ENCODE results near the gene BRD3.
"Not testable (repeated sequence)": the region's sequence is repeated elsewhere in the genome, so short reads cannot be mapped to it uniquely, and the experiment has no call there.

The BRD3 gene

DNA sequence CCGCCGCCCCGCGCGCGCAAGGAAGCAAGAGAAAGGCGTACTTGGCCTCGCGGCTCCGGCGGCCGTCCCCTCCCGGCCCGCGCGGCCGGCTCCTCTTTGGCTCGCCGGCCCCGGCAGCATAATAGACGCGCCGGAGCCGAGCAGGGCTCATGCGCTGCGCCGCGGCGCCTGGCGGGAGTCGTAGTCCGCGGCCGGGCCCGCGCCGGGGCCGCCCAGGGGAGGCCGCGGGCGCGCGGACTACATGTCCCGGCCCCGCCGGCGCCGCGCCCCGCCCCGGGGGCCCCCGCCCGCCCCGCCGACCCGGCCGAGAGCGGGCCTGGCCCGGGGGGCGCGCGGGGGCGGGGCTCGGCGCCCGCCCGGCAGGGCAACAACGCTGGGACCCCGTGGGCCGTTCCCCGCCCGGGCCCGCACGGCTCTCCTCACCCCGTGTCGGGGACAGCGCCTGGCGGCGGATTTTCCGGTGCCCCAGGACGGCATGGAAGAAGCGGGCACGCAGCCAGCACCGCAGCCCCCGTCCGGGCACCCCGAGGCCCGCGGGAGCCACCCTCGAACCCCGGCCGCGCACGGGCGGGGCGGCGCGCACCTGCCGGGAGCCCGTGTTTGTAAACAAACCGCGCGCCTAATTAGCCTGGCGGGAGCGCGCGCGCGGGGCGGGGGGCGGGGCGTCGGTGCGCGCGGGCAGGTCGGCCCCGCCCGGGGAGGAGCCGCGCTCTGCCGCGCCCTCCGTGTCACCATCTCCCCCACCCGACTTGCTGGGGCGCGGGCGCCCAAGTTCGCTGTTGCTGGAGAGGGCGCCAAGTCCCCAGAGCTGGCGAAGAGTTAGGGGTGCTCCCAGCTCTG lies at the start of gene BRD3:
BRD3 (minus strand) TSS at position 123 of the 840 bp plus-strand sequence. CDS start 14,549 bp downstream, outside the sequence.
- peak; percentile 62 for DNase-seq

DNA sequence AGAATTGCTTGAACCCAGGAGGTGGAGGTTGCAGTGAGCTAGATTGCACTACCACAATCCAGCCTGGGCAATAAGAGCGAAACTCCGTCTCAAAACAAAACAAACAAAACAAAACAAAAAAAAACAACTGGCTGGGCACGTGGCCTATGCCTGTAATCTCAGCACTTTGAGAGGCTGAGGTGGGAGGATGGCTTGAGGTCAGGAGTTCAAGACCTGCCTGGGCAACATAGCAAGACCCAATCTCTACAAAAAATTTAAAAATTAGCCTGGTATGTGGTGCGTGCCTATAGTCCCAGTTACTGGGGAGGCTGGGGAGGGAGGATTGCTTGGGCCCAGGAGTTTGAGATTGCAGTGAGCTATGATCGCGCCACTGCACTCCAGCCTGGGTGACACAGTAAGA lies 44.7 kb upstream of the BRD3 start:
- DNase-seq = no peak

DNA sequence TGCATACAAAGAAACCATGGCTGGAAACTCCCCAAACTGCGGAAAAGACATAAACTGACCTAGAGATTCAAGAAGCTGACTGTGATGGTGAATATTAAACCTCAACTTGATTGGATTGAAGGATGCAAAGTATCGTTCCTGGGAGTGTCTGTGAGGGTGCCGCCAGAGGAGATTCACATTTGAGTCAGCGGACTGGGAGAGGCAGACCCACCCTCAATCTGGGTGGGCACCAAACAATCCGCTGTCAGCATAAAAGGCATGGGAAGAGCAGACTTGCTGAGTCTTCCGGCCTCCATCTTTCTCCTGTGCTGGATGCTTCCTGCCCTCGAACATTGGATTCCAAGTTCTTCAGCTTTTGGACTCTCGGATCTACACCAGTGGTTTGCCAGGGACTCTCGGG lies 43.2 kb upstream of the BRD3 start:
- DNase-seq = no peak

DNA sequence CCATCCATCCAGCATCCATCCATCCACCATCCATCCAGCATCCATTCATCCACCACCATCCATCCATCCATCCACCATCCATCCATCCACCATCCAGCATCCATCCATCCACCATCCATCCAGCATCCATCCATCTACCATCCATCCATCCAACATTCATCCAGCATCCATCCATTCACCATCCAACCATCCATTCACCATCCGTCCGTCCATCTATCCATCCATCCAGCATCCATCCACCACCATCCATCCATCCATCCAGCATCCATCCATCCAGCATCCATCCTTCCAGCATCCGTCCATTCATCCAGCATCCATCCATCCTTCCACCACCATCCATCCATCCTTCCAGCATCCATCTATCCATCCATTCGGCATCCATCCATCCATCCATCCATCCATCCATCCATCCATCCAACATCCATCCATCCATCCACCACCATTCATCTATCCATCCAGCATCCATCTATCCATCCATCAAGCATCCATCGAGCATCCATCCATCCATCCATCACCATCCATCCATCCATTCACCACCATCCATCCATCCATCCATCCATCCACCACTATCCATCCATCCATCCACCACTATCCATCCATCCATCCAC lies 35.7 kb upstream of the BRD3 start:
- no peak for DNase-seq

DNA sequence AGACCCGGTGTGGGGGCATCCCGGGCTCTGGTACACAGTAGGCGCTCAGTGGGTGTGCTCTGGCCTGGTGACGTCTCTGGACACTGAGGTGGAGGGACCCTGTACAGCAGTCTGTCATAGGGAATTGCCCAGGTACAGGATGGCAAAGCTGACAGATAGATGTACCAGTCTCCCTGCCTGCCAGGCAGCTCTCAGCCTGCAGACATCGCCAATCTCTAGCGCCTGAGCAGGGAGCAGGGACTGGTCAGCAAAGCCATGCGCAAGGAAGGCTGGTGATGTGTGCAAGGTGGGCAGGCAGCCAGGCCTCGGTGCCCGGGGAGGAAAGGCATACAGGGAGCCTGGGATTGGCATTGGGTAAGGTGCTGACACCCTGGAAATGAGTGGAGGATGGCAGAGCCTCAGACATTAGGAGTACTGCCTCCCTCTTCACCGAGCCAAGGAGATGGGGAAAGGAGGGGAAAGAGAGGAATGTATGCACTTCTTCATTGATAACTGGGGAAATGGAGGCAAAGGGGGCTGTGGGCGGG lies 33.9 kb upstream of the BRD3 start:
- no peak for DNase-seq

DNA sequence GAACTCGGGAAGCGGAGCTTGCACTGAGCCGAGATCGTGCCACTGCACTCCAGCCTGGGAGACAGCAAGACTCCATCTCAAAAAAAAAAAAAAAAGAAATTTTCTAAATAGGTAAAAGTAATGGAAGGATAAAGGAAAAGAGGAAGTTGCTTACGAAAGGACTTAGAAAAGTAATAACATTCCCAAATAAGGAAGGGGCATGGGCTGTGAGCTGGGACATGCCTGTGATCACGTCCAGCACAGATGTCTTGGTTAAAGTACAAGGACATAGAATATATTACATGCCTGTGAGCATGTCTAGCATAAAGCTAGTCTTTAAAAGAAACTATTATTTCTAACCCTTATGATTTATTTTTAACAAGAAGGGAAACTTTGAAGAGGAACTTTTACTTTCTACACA lies 33.3 kb upstream of the BRD3 start:
- not testable (repeated sequence) for DNase-seq

DNA sequence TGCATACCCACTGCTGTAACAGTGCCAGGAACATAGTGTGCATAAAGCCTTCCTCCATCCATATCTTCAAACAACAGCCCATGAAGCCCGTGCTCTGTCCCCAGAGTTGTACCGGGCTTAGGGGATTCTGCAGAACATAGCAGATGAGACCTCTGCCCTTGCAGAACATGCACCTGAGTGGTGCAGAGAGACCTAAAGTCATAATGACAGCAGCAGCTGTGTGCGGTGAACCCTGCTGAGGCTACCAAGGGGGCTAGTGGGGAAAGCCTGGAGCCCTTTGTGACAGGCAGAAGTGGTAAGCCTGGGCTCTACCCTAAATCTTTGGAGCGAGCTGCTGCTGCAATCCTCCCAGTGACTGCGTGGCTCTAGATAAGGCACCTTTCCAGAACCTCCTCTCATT lies 32.2 kb upstream of the BRD3 start:
- no peak for DNase-seq

DNA sequence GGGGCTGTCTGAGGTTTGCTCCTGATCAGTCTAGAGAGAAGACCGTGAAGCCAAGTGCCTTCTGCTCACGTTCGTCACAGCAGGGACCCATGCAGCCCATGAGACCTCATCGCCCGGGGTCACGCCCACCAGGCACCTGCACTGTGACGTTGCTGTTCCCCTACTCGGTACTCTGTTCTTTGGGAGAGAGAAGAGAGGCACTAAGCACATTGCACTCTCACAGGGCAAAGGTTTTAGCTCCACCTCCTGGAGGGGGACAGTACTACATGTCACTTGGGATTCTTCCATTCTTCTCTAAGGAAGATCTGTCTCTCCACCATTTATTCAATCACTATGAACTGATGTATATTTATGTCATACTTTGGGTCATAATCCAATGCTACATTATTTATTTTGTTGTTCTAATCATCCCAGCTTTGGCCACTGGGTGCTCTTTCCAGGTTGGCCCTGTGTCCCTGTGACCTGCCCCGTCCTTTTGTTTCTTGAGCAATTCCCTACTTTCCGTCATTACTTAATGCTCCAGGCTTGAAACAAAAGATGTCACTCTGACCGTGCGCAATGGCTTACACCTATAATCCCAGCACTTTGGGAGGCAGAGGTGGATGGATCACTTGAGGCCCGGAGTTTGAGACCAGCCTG lies 31.4 kb upstream of the BRD3 start:
- DNase-seq = peak; percentile 30

DNA sequence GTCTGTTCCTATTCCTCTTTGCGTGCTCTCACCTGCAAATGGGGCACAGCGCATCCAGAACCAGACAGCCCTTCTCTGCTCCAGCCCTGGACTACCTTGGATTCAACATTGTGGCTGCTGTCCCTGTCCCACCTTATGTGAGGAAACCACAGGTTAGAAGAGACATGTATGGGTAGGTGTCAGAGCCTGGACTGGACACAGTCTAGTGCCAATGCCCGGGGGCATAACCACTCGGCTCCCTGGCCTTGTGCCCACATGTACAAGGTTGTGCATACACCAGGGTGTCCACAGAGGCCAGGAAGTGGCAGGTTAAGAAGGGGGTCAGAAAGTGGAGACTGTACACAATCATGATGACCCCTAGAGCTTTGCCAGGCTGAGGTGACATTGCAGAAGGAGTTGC lies 22.1 kb upstream of the BRD3 start:
- DNase-seq = no peak

DNA sequence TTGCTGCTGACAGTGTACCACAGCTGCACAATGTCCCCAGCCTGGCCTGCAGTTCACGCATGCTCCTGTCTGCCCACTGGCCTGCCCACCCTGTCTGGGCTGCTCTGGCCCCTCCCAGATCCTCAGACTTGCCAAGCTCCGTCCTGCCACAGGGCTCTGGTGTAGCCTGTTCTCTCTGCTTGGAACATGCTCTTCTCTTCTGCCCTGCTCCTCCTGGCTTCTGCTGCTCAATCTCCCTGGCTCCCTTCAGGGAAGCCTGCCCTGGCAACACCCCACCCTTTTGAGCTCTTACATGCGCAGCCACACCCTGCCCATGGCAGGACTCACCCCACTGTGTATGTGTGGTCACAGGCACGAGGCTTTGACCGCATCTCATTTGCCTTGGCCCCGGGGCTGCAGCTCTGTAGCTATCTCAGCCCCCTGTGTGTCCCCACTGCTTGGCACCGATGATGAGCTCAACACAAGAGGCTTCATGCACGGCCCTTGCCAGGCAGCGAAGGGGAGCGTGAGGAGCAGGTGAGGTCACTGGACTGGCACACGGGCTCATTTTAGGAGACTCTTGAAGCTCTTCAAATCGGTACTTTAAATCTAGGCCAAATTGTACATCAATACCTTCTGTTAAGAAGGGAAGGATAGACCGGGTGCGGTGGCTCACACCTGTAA lies 20.4 kb upstream of the BRD3 start:
- DNase-seq = no peak

DNA sequence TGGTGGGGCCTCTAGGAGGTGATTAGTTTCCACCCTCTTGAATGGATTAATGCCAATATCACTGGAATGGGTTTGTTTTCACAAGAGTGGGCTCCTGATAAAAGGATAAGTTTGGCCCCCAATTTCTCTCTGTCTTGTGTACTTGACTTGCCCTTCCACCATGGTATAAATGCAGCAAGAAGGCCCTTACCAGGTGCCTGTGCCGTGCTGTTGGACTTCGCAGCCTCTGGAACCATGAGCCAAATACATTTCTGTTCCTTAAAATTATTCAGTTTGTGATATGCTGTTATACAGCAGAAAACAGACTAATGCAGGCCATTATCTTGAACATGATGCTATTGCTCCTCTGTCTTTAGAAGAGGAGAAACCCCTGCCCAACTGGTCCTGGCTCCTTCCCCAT lies 17.8 kb upstream of the BRD3 start:
- DNase-seq = no peak

DNA sequence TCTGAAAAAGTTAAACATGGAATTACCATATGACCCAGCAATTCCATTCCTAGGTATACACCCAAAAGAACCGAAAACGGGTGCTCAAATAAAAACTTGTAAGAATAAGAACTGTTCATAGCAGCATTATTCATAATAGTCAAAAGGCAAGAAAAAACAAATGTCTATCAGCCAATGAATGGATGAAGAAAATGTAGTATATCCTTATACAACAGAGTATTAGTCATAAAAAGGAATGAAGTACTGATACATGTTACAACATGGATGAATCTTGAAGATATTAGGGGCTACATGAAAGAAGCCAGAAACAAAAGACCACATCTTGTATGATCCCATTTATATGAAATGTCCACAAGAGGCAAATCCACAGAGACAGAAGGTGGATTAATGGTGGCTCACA lies 15.6 kb upstream of the BRD3 start:
- DNase-seq = no peak

DNA sequence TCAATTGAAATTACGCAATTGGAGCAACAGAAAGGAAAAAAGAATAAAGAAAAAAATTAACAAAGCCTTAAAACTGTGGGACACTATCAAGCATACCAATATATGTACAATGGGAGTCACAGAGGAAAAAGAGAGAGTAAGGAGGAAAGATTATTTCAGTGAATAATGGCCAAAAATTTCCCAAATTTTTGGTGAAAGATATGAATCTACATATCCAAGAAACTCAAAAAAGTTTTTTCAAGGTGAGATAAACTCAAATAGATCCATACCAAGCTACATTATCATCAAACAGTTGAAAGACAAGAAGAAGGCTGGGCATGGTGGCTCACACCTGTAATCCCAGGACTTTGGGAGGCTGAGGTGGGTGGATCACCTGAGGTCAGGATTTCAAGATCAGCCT lies 8.8 kb upstream of the BRD3 start:
- DNase-seq = no peak

DNA sequence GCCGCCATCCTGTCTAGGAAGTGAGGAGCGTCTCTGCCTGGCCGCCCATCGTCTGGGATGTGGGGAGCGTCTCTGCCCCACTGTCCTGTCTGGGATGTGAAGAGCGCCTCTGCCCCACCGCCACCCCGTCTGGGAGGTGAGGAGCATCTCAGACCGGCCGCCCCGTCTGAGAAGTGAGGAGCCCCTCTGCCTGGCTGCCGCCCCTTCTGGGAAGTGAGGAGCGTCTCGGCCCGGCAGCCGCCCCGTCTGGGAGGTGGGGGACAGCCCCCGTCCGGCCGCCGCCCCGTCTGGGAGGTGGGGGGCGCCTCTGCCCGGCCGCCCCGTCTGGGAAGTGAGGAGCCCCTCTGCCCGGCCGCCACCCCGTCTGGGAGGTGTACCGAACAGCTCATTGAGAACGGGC lies 7.9 kb upstream of the BRD3 start:
- DNase-seq = not testable (repeated sequence)

DNA sequence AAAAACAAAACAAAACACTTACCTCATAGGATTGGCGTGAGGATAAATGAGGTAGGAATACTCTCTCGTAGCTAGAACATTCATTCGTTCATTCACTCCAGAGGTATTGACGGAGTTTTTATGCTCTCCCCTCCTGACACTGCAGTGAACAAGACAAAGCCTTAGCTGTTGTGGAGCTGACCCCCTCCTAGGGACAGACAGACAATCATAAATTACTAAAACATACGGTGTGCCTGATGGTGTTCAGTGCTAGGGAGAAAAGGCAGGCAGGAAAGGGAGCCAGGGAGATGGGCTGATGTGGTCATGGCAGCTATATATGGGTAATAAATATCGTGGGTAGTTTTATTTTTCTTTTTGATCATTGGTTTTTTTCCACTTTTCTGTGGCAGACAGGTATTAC lies 5.7 kb upstream of the BRD3 start:
- no peak for DNase-seq

DNA sequence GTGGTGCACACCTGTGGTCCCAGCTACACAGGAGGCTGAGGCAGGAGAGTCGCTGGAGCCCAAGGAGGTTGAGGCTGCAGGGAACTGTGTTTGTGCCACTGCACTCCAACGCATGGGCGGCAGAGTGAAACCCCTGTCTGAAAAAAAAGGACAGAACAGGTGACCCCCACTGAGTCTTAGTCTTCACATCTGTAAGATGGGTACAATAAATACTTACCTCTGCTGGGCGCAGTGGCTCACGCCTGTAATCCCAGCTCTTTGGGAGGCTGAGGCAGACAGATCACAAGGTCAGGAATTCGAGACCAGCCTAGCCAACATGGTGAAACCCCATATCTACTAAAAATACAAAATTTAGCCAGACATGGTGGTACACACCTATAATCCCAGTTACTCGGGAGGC lies 4.9 kb upstream of the BRD3 start:
- DNase-seq = not testable (repeated sequence)

DNA sequence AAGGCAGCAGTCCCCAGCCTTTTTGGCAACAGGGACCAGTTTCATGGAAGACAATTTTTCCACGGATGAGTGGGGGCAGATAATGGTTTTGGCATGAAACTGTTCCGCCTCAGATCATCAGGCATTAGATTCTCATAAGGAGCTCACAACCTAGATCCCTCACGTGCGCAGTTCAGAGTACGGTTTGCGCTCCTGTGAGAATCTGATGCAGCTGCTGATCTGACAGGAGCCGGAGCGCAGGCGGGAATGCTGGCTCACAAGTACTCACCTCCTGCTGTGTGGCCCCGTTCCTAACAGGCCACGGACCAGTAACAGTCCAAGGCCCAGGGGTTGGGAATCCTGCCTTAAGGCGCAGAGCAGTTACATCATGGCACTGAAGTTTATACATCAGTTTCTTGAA lies 3.3 kb upstream of the BRD3 start:
- no peak for DNase-seq

DNA sequence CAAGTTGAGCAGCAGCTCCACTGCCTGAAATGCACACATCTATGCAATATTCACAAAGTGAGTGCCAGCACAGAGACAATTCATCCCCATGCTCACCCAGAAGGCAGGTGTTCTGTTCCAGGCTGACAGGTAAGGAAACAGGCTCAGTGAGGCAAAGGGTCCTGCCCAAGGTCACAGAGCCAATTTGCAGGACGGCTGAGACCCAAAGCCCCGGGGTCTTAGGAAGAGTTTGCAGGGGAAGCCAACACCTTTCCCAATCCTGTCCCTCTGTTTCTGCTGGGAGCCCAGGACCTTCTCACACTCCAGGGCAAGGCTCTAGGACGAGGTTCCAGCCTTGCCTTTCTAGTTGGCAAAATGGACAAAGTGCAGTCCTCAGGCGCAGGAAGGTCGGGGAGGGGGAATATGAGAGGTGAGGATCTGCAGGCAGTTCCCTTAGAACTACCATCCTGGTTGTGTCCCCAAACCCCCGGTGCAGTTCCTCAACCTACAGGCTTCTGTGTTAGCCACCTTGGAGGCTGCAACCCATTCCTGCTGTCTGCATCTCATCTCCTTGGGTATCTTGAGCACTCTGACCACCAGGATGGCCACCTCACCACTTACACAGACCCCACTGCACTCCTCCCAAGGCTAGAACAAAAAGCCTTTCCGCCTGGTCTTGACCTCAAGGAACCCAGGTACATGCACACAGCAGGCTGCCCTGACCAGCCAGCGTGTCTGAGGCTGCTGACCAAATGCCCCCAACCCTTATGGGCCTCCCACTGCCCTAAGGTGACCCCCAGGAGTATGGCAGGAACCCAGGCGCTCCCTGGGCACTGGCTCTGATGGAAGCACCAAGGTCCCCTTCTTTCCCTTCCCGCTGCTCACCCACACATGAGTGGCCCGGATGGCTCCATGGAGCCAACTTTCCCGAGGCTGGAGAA lies 1.9 kb upstream of the BRD3 start:
- DNase-seq = no peak

DNA sequence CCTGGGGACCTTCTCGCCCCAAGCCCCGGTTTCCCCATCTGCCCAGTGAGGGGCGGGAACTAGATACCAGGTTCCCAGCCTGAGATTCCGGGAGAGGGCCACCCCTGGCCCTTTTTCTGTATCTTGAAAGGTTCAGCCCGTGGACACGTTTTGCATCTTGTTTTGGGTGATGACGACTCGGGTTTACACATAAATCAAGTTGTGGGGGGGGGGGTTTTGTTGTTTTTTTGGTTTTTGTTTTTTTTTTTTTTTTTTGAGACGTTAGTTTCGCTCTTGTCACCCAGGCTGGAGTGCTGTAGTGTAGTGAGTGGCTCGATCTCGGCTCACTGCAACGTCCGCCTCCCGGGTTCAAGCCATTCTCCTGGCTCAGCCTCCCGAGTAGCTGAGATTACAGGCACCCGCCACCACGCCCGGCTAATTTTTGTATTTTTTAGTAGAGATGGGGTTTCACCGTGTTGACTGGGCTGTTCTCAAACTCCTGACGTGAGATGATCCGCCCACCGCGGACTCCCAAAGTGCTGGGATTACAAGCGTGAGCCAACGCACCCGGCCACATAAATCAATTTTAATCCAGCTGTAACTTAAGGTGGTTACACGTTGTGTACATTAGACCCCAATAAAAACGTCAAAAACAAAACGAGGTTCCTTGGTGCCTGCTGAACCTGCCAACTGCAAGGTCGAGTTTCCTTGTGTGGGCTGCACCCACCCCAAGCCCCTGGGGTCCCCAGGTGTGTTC lies 1.1 kb upstream of the BRD3 start:
- no peak for DNase-seq

DNA sequence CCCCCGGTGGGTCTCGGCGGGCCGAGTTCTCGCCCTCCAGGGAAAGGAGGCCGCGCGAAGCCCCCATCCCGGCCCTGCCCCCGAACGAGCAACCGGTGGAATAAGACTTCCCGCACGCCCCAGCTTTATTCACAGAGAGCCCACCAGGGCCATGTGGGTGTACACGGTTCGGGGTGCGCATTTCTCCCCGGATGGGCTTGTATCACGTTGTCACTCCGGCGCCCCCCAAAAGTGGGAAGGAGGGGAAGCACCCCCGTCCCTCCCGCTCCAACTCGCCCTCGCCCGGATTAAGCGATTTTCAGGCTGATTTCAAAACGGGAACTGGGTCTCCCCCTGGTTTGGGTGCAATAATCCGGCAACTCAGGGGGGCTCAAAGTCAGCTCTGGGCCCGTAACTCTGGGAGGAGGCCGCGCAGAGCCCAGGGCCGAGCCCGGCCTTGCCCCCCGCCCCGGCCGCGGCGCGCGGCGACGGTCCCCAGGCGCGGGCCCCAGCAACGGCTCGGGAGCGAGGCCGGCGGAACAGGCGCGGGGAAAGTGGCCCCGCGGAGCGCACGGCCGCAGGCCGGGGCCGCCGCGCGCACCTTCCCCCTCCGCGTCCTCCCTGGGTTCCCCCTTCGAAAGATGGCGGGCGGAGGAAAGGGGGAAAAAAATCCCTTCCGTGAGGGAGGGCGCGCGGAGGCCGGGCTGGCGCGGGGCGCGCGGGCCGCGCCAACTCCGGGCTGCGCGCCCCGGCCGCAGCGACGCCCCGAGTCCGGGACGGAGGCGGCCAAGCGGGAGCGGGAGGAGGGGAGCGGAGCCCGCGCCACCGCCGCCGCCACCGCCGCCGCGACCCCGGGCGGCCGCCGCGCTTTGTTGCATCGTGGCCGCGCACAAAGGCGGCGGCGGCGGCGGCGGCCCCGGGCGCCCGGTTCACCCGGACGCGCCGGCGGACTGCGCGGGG lies 644 bp downstream of the BRD3 start:
- DNase-seq = no peak
